ENCODE measurements around the gene SRRM5. TPM values are rescaled to one million over a fixed set of nuclear protein-coding genes. Genes with fewer than 3 reads are reported as not detected.
"Not testable (repeated sequence)": the region's sequence is repeated elsewhere in the genome, so short reads cannot be mapped to it uniquely, and the experiment has no call there.

The SRRM5 gene
- total RNA-seq, 2 experiments from 2014 or later = 0.68 to 0.72 TPM

GRCh38 chr19:43626838-43627237 lies 14.9 kb downstream of the SRRM5 start:
- no peak overlapping the region for H3K4me3 Mint-ChIP-seq
- DNase-seq (no peak), ATAC-seq (ENCODE audit: low read depth) (no peak)
- no peak overlapping the region for H3K27ac Mint-ChIP-seq
- H3K4me1 Mint-ChIP-seq = peaks cover 10% of the 10 kb centered on the region
- H3K9me3 Mint-ChIP-seq = no peaks in the 10 kb centered on the region
- peaks cover 12% of the 10 kb centered on the region for H3K27me3 Mint-ChIP-seq
- POLR2A ChIA-PET = interaction anchor here (0.6 kb wide), 1 partner anchor 46 kb away, joined by 3 read pairs; no protein-coding TSS in a partner anchor
- no peaks in the 10 kb centered on the region for H3K36me3 Mint-ChIP-seq

DNA sequence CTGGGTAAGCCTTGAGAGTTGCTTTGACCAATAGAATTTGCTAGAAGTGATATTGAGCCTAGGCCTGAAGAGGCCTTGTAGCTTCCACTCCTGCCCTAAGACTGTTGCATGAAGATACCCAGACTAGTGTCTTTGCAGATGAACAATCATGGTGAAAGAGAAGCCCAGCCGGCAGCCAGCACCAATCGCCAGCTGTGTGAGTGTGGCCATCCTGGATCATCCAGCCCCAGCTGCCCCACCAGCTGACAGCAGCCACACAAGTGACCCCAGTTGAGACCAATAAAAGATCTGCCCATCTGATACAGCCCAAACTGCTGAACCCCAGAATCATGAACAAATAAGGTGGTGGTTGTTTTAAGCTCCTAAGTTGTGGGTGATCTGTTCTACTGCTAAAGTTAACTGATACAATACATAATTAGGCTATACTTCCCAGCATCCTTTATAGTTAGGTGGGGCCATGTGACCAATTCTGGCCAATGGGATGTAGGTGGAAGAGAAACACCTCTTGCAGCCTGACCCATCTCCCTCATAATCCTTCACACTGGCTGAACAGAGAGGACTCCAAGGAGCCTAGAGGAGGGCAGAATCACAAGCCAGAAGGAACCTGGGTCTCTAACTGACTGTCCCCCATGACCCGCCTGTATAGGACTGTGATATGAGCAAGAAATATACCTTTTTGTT lies 16.9 kb downstream of the SRRM5 start:
- DNase-seq (no peak), ATAC-seq (ENCODE audit: low read depth) (no peak)
- Mint-ChIP-seq H3K4me3 (no peak overlapping the region), H3K27ac (no peak overlapping the region), H3K9me3 (no peaks in the 10 kb centered on the region), H3K4me1 (peaks cover 10% of the 10 kb centered on the region), H3K27me3 (peaks cover 17% of the 10 kb centered on the region), H3K36me3 (no peaks in the 10 kb centered on the region)
- POLR2A ChIA-PET = interaction anchor here (0.6 kb wide), 1 partner anchor 119 kb away, joined by 3 read pairs; no protein-coding TSS in a partner anchor

DNA sequence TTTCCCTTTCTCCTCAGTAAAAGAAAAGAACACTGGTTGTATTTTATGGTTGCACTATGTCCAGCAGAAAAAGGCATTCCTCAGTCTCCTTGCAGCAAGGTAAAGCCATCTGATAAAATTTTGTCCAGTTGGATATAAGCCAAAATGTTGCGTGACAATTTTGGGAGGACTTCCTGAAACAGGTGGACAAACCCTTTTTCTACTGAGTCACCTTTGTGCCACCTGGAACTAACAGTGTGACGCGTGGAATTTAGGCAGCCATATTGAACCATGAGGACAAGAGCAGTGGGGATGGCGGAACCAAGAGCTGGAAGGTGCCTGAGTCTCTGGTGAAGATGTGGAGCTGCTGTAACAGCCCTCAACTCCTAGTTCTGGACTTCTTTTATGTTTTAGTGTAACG lies 19.6 kb downstream of the SRRM5 start:
- H3K27ac Mint-ChIP-seq = no peak overlapping the region
- POLR2A ChIA-PET = no interaction called here
- H3K9me3 Mint-ChIP-seq = no peaks in the 10 kb centered on the region
- H3K4me3 Mint-ChIP-seq = no peak overlapping the region
- H3K4me1 Mint-ChIP-seq = peaks cover 5% of the 10 kb centered on the region
- peaks cover 15% of the 10 kb centered on the region for H3K27me3 Mint-ChIP-seq
- DNase-seq (no peak), ATAC-seq (ENCODE audit: low read depth) (no peak)
- H3K36me3 Mint-ChIP-seq = no peaks in the 10 kb centered on the region

DNA sequence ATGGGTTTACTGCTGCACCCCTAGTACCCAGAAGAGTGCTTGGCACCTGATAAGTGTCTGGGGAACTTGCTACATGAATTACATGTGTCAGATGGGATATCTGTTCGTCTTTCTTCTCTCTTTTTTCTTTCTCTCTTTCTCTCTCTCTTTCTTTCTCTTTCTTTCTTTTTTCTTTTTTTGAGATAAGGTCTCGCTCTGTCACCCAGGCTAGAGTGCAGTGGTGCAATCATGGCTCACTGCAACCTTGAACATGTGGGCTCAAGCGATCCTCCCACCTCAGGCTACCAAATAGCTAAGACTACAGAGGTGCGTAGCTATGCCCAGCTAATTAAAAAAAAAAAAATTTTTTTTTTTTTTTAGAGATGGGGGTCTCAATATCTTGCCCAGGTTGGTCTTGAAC lies 21.6 kb downstream of the SRRM5 start:
- POLR2A ChIA-PET = interaction anchor here (0.6 kb wide), 1 partner anchor 24 kb away, joined by 3 read pairs; no protein-coding TSS in a partner anchor
- DNase-seq = no peak
- Mint-ChIP-seq H3K27me3 (peaks cover 27% of the 10 kb centered on the region), H3K4me1 (peaks cover 2% of the 10 kb centered on the region), H3K4me3 (no peak overlapping the region), H3K36me3 (no peaks in the 10 kb centered on the region), H3K27ac (no peak overlapping the region), H3K9me3 (no peaks in the 10 kb centered on the region)
- no peak for ATAC-seq (ENCODE audit: low read depth)

GRCh38 chr19:43634068-43634467 lies 22.2 kb downstream of the SRRM5 start:
- POLR2A ChIA-PET = no interaction called here
- H3K9me3 Mint-ChIP-seq = no peaks in the 10 kb centered on the region
- H3K4me1 Mint-ChIP-seq = peaks cover 5% of the 10 kb centered on the region
- no peak overlapping the region for H3K4me3 Mint-ChIP-seq
- H3K27ac Mint-ChIP-seq = no peak overlapping the region
- ATAC-seq (ENCODE audit: low read depth) (no peak), DNase-seq (no peak)
- peaks cover 32% of the 10 kb centered on the region for H3K27me3 Mint-ChIP-seq
- H3K36me3 Mint-ChIP-seq = no peaks in the 10 kb centered on the region

- Mint-ChIP-seq H3K27me3 (peaks cover 34% of the 10 kb centered on the region), H3K36me3 (no peaks in the 10 kb centered on the region), H3K9me3 (no peaks in the 10 kb centered on the region), H3K4me1 (peaks cover 6% of the 10 kb centered on the region), H3K4me3 (no peak overlapping the region), H3K27ac (no peak overlapping the region)
- no peak for DNase-seq
- POLR2A ChIA-PET = no interaction called here
- ATAC-seq (ENCODE audit: low read depth) = no peak
Measured at GRCh38 chr19:43634506-43634871, 22.6 kb downstream of the SRRM5 start.

DNA sequence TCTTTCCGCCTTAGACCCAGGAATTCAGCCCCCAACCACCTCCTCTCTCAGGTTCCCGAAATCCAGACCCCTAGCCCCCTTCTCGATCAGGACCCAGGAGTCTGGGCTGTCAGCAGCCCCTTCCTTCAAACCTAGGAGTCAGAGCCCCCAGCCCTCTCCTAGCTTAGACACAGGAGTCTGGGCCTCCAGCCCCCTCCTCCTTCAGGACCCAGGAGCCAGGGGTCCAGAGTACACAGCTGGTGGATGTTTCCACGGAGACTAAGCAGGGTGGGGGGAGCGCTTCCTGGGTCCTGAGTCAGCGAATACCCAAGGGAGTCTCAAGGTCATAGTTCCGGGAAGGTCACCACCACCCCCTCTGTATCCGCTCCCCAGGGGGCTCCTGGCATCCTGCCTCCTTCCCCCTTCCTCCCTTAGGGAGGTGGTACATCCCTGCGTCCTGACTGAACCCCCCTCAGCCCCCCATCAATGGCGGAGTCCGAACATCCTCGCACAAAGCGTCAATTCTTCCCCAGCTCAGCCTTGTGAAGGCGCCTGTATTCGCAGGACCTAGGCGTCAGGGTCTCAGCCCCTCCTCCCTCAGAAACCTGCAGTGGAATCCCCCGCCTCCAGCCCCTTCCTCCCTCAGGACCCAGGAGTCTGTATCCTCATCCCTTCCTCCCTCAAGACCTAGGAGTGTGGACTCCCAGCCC lies 23.1 kb downstream of the SRRM5 start:
- Mint-ChIP-seq H3K4me3 (no peak overlapping the region), H3K36me3 (no peaks in the 10 kb centered on the region), H3K27me3 (peaks cover 35% of the 10 kb centered on the region), H3K27ac (no peak overlapping the region), H3K4me1 (peaks cover 8% of the 10 kb centered on the region), H3K9me3 (no peaks in the 10 kb centered on the region)
- ATAC-seq (ENCODE audit: low read depth) (no peak), DNase-seq (no peak)
- POLR2A ChIA-PET = no interaction called here

- peaks cover 41% of the 10 kb centered on the region for H3K27me3 Mint-ChIP-seq
- not testable (repeated sequence) for H3K36me3 Mint-ChIP-seq
Measured at GRCh38 chr19:43635561-43635940, 23.7 kb downstream of the SRRM5 start.

DNA sequence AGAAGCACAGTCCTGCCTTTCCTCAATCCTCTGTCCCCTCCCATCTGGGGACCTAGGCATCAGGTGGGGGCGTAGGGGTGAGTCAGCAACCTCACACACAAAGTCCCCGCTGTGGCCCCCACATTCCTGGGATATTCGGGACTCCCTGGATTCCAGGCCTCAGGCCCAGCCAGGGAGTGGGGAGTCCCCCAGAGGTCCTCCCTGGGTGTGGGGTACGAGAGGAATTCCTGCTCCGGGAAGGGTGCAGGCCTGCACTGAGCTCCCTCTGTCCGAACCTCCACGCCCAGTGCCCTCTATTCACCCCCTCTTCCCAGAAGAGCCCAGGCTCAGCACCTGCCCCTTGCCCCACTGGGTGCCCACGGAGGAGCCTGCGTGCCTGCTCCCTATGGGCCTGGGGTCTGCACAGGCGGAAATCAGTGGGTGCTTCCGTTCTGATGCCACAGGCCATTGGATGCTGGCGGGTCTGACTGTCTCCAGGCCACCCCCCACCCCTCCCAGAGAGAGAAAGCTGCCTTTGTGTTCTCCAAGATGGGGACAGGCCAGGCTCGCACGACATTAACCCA lies 24.3 kb downstream of the SRRM5 start:
- no peaks in the 10 kb centered on the region for H3K9me3 Mint-ChIP-seq
- DNase-seq = no peak
- ATAC-seq (ENCODE audit: low read depth) = no peak
- H3K27me3 Mint-ChIP-seq = peaks cover 46% of the 10 kb centered on the region
- POLR2A ChIA-PET = no interaction called here
- no peak overlapping the region for H3K27ac Mint-ChIP-seq
- H3K4me3 Mint-ChIP-seq = no peak overlapping the region
- no peaks in the 10 kb centered on the region for H3K36me3 Mint-ChIP-seq
- peaks cover 11% of the 10 kb centered on the region for H3K4me1 Mint-ChIP-seq

More at GRCh38 chr19:43635561-43635940, 23.7 kb downstream of the SRRM5 start:
- H3K4me1 Mint-ChIP-seq = peaks cover 10% of the 10 kb centered on the region
- H3K9me3 Mint-ChIP-seq; H3K27ac Mint-ChIP-seq; DNase-seq; H3K4me3 Mint-ChIP-seq; POLR2A ChIA-PET; ATAC-seq (ENCODE audit: low read depth): not testable (repeated sequence)

GRCh38 chr19:43638214-43638994 lies 26.5 kb downstream of the SRRM5 start:
- ATAC-seq (ENCODE audit: low read depth) (no peak), DNase-seq (no peak)
- Mint-ChIP-seq H3K4me3 (peak overlapping the region; percentile 72), H3K27me3 (peaks cover 47% of the 10 kb centered on the region), H3K4me1 (peaks cover 11% of the 10 kb centered on the region), H3K36me3 (no peaks in the 10 kb centered on the region), H3K9me3 (no peaks in the 10 kb centered on the region), H3K27ac (no peak overlapping the region)
- POLR2A ChIA-PET = no interaction called here

GRCh38 chr19:43638995-43639518 lies 27.2 kb downstream of the SRRM5 start:
- H3K9me3 Mint-ChIP-seq = no peaks in the 10 kb centered on the region
- peaks cover 45% of the 10 kb centered on the region for H3K27me3 Mint-ChIP-seq

GRCh38 chr19:43639519-43640423 lies 27.9 kb downstream of the SRRM5 start, which contains the start of gene CADM4:
Gene CADM4, minus strand, starts transcription at chr19:43639850. Its CDS starts 60 bp downstream, at chr19:43639790.
- ATAC-seq (ENCODE audit: low read depth) (peak; percentile 73), DNase-seq (peak; percentile 67)
- POLR2A ChIA-PET = no interaction called here
- H3K27ac Mint-ChIP-seq = peak within 1 kb of the TSS; percentile 65
- no peaks in the 10 kb centered on the region for H3K9me3 Mint-ChIP-seq
- H3K4me3 Mint-ChIP-seq = peak within 1 kb of the TSS; percentile 75
- H3K4me1 Mint-ChIP-seq = peaks cover 11% of the 10 kb centered on the region
- peaks cover 45% of the 10 kb centered on the region for H3K27me3 Mint-ChIP-seq
- no peaks in the 10 kb centered on the region for H3K36me3 Mint-ChIP-seq

More at GRCh38 chr19:43638995-43639518, 27.2 kb downstream of the SRRM5 start:
- no peak for ATAC-seq (ENCODE audit: low read depth)
- Mint-ChIP-seq H3K36me3 (no peaks in the 10 kb centered on the region), H3K4me3 (peak overlapping the region; percentile 72), H3K27ac (peak overlapping the region; percentile 65), H3K4me1 (peaks cover 11% of the 10 kb centered on the region)
- POLR2A ChIA-PET = no interaction called here
- no peak for DNase-seq
